GM12891 (cell line): ENCODE results near the gene RAPGEF4.

Experiments
- PAX5 ChIP-seq: IDR thresholded peaks from 2 replicates; pipeline ENCODE4 v1.6.1; 2011; ENCODE audit warnings: low read length, moderate library complexity, mild to moderate bottlenecking; ENCODE audit not compliant: insufficient read depth, severe bottlenecking
- POLR2A ChIP-seq: IDR thresholded peaks from 2 replicates; pipeline ENCODE4 v1.6.1; 2011; ENCODE audit warnings: low read depth, low read length, control low read depth
- POLR2AphosphoS5 ChIP-seq: IDR thresholded peaks from 2 replicates; pipeline ENCODE4 v1.6.1; 2011; ENCODE audit warnings: low read depth, low read length, control low read depth
- TAF1 ChIP-seq: IDR thresholded peaks from 2 replicates; pipeline ENCODE4 v1.6.1; 2011; ENCODE audit warnings: low read depth, low read length, control low read depth

GRCh38 chr2:172806996-172807395 is 71.4 kb downstream of the RAPGEF4 start:
- no peak for TF ChIP-seq POLR2A
- TF ChIP-seq TAF1, result no peak
- no peak for TF ChIP-seq POLR2AphosphoS5
- TF ChIP-seq PAX5, result no peak
